Ovary (tissue), 3 donors: ENCODE results near the gene ACP7.

ENCODE experiments used
- CTCF ChIP-seq, 3 donors: fragments of 450-650 bp in 2 of 3; fragments of 200-600 bp in 1 of 3; IDR thresholded peaks; one replicate each; pipeline versions ENCODE4 v1.5.1 to v1.8.0; 2016 to 2022; ENCODE audit warnings: antibody characterized with exemption in 3 of 3, mild to moderate bottlenecking in 1 of 3
- EP300 ChIP-seq: sonication (generic); formaldehyde crosslinking; IDR thresholded peaks from one replicate; pipeline ENCODE4 v1.6.1; 2017; ENCODE audit warnings: antibody characterized with exemption
- POLR2A ChIP-seq: fragments of 450-650 bp; IDR thresholded peaks from one replicate; pipeline ENCODE4 v1.6.1; 2017; ENCODE audit warnings: antibody characterized with exemption, mild to moderate bottlenecking, moderate library complexity
- donor health status: DM: no; HTN: no; CAD: no.

- TF ChIP-seq CTCF (IDR thresholded peaks at IDR 0.05) (no peak), POLR2A (no peak), EP300 (no peak)
Observed at GRCh38 chr19:39146686-39147450, 62.7 kb downstream of the ACP7 start.
